ENCODE data around the gene OR52D1.

The OR52D1 gene

GRCh38 chr11:5488385-5488784, at the start of gene OR52D1:
Gene OR52D1, plus strand, starts transcription at chr11:5488685. Its CDS starts 22 bp downstream, at chr11:5488707.
- no peak within 1 kb of the TSS for H3K4me3 ChIP-seq (ENCODE audit: low read depth, low read length)
- TF ChIP-seq POLR2A (IDR thresholded peaks at IDR 0.05; ENCODE audit: extremely low read depth, insufficient read length), result no peak
- no peak for TF ChIP-seq MYC (IDR thresholded peaks at IDR 0.05; ENCODE audit: low read depth, low read length)
- no peak for TF ChIP-seq CTCF (IDR thresholded peaks at IDR 0.05; ENCODE audit: low read depth, low read length)
- TF ChIP-seq MAX (IDR thresholded peaks at IDR 0.05; ENCODE audit: low read depth, low read length), result no peak
- no peak for DNase-seq (ENCODE audit: low read depth)

GRCh38 chr11:5441414-5441813, 47.1 kb upstream of the OR52D1 start, which contains the start of gene OR51I1:
Gene OR51I1, minus strand, starts transcription at chr11:5441514. Its CDS starts 0 bp downstream, at chr11:5441514.
- no peak for DNase-seq (ENCODE audit: low read depth)
- TF ChIP-seq CTCF (IDR thresholded peaks at IDR 0.05; ENCODE audit: low read depth, low read length) (no peak), POLR2A (IDR thresholded peaks at IDR 0.05; ENCODE audit: extremely low read depth, insufficient read length) (no peak), MAX (IDR thresholded peaks at IDR 0.05; ENCODE audit: low read depth, low read length) (no peak), MYC (IDR thresholded peaks at IDR 0.05; ENCODE audit: low read depth, low read length) (no peak)
- no peak within 1 kb of the TSS for H3K4me3 ChIP-seq (ENCODE audit: low read depth, low read length)

GRCh38 chr11:5443835-5444393, 44.6 kb upstream of the OR52D1 start:
- no peak for TF ChIP-seq CTCF (IDR thresholded peaks at IDR 0.05; ENCODE audit: low read depth, low read length)
- TF ChIP-seq MAX (IDR thresholded peaks at IDR 0.05; ENCODE audit: low read depth, low read length), result no peak
- no peak for TF ChIP-seq POLR2A (IDR thresholded peaks at IDR 0.05; ENCODE audit: extremely low read depth, insufficient read length)
- TF ChIP-seq MYC (IDR thresholded peaks at IDR 0.05; ENCODE audit: low read depth, low read length), result no peak
- no peak overlapping the region for H3K4me3 ChIP-seq (ENCODE audit: low read depth, low read length)
- DNase-seq (ENCODE audit: low read depth), result no peak

- H3K4me3 ChIP-seq (ENCODE audit: low read depth, low read length), result no peak within 1 kb of the TSS
- TF ChIP-seq MYC (IDR thresholded peaks at IDR 0.05; ENCODE audit: low read depth, low read length) (no peak), POLR2A (IDR thresholded peaks at IDR 0.05; ENCODE audit: extremely low read depth, insufficient read length) (no peak), CTCF (IDR thresholded peaks at IDR 0.05; ENCODE audit: low read depth, low read length) (no peak), MAX (IDR thresholded peaks at IDR 0.05; ENCODE audit: low read depth, low read length) (no peak)
- DNase-seq (ENCODE audit: low read depth), result no peak
Observed at GRCh38 chr11:5449023-5449422, 39.5 kb upstream of the OR52D1 start, which contains the start of gene OR51I2. Gene OR51I2, plus strand, starts transcription at chr11:5449323. Its CDS starts 4,166 bp downstream, at chr11:5453489.

GRCh38 chr11:5449432-5449831, 39.1 kb upstream of the OR52D1 start:
- DNase-seq (ENCODE audit: low read depth), result no peak
- no peak for TF ChIP-seq POLR2A (IDR thresholded peaks at IDR 0.05; ENCODE audit: extremely low read depth, insufficient read length)
- no peak for TF ChIP-seq MYC (IDR thresholded peaks at IDR 0.05; ENCODE audit: low read depth, low read length)
- TF ChIP-seq MAX (IDR thresholded peaks at IDR 0.05; ENCODE audit: low read depth, low read length), result no peak
- TF ChIP-seq CTCF (IDR thresholded peaks at IDR 0.05; ENCODE audit: low read depth, low read length), result no peak
- no peak overlapping the region for H3K4me3 ChIP-seq (ENCODE audit: low read depth, low read length)
